Fibroblast of mammary gland (primary cell): ENCODE measurements around the gene OPCML.

Experiments
- DNase-seq: peaks from one replicate; pipeline ENCODE4 v3.0.0-alpha.2; 2010; ENCODE audit warnings: low read depth
- H3K4me3 ChIP-seq: 2 replicates; pipeline ENCODE4 v1.5.1; 2011; ENCODE audit warnings: low read depth, mild to moderate bottlenecking, low read length, moderate library complexity; ENCODE audit not compliant: control insufficient read depth
- CTCF ChIP-seq: conservative IDR thresholded peaks from 2 replicates; pipeline ENCODE4 v1.5.1; 2011; ENCODE audit warnings: low read depth, low read length, inconsistent platforms; ENCODE audit not compliant: control insufficient read depth, insufficient read depth

Gene OPCML

GRCh38 chr11:133300666-133301065, 231.6 kb downstream of the OPCML start:
- H3K4me3 ChIP-seq = no peak overlapping the region
- no peak for DNase-seq
- no peak for TF ChIP-seq CTCF

- TF ChIP-seq CTCF = no peak
- no peak overlapping the region for H3K4me3 ChIP-seq
Observed at GRCh38 chr11:133291780-133292179, 240.5 kb downstream of the OPCML start.

GRCh38 chr11:133285359-133285758, 246.9 kb downstream of the OPCML start:
- no peak for TF ChIP-seq CTCF
- no peak overlapping the region for H3K4me3 ChIP-seq
- no peak for DNase-seq

More at GRCh38 chr11:133291780-133292179, 240.5 kb downstream of the OPCML start:
- DNase-seq = no peak

- TF ChIP-seq CTCF = no peak
- DNase-seq = no peak
- no peak overlapping the region for H3K4me3 ChIP-seq
Observed at GRCh38 chr11:133284156-133284555, 248.1 kb downstream of the OPCML start.

GRCh38 chr11:133277886-133278285, 254.4 kb downstream of the OPCML start:
- no peak for DNase-seq
- H3K4me3 ChIP-seq = no peak overlapping the region
- no peak for TF ChIP-seq CTCF

GRCh38 chr11:133271871-133272776, 260.2 kb downstream of the OPCML start:
- TF ChIP-seq CTCF = no peak
- H3K4me3 ChIP-seq = no peak overlapping the region
- DNase-seq = no peak
